GM23338 (cell line): ENCODE measurements around the gene HAL. TPM values are rescaled to one million over a fixed set of nuclear protein-coding genes. Genes with fewer than 3 reads are reported as not detected.

Experiments
- ATAC-seq: fragments of 200-7000 bp; cut with Tn5 transposase; 3 replicates; pipeline ENCODE4 v1.9.1; 2020
- DNase-seq: peaks from one replicate; pipeline ENCODE4 v3.0.0-alpha.2; 2015; ENCODE audit warnings: low spot score
- H2AFZ ChIP-seq: fragments of 200-600 bp; sonication (generic); 2 replicates; pipeline ENCODE4 v1.8.0; 2016; ENCODE audit warnings: antibody characterized with exemption, mild to moderate bottlenecking, moderate library complexity
- H3F3A ChIP-seq: fragments of 200-600 bp; sonication (generic); replicated peaks from 2 replicates; pipeline ENCODE4 v1.8.0; 2017; ENCODE audit warnings: antibody characterized with exemption, mixed run types, low read depth
- H3K27ac ChIP-seq: fragments of 200-600 bp; sonication (generic); 2 replicates; pipeline ENCODE4 v1.6.1; 2016; ENCODE audit warnings: low read depth
- H3K27me3 ChIP-seq: fragments of 200-600 bp; sonication (generic); 2 replicates; pipeline ENCODE4 v1.8.0; 2016; ENCODE audit warnings: mild to moderate bottlenecking, mixed run types, moderate library complexity; ENCODE audit not compliant: insufficient read depth
- H3K36me3 ChIP-seq: fragments of 200-600 bp; sonication (generic); 2 replicates; pipeline ENCODE4 v1.8.0; 2016; ENCODE audit warnings: mild to moderate bottlenecking; ENCODE audit not compliant: insufficient read depth
- H3K4me1 ChIP-seq: fragments of 200-600 bp; sonication (generic); 2 replicates; pipeline ENCODE4 v1.8.0; 2016; ENCODE audit warnings: mild to moderate bottlenecking, moderate library complexity; ENCODE audit not compliant: insufficient read depth
- H3K4me2 ChIP-seq: fragments of 200-600 bp; sonication (generic); 2 replicates; pipeline ENCODE4 v1.7.1; 2017; ENCODE audit warnings: mixed run types
- H3K4me3 ChIP-seq: fragments of 200-600 bp; sonication (generic); 2 replicates; pipeline ENCODE4 v1.6.1; 2016; ENCODE audit warnings: mixed run types
- H3K79me2 ChIP-seq: fragments of 200-600 bp; sonication (generic); replicated peaks from 2 replicates; pipeline ENCODE4 v1.8.0; 2017; ENCODE audit warnings: mild to moderate bottlenecking; ENCODE audit not compliant: insufficient read depth
- H3K9me2 ChIP-seq: fragments of 200-600 bp; sonication (generic); 2 replicates; pipeline ENCODE4 v1.8.0; 2017; ENCODE audit not compliant: insufficient read depth
- H4K20me1 ChIP-seq: fragments of 200-600 bp; sonication (generic); replicated peaks from 2 replicates; pipeline ENCODE4 v1.8.0; 2017; ENCODE audit warnings: mild to moderate bottlenecking; ENCODE audit not compliant: insufficient read depth
- H3K27ac Mint-ChIP-seq: 2 replicates; pipeline ENCODE4 v1.8.0; 2020; ENCODE audit warnings: inconsistent platforms, mild to moderate bottlenecking, moderate library complexity, mixed read lengths
- H3K27me3 Mint-ChIP-seq: 3 replicates; pipeline ENCODE4 v1.8.0; 2022; ENCODE audit warnings: low read depth, mild to moderate bottlenecking, moderate library complexity, mixed read lengths, inconsistent platforms; ENCODE audit not compliant: insufficient read depth, poor library complexity
- H3K36me3 Mint-ChIP-seq: 3 replicates; pipeline ENCODE4 v1.8.0; 2021; ENCODE audit warnings: low read depth, mild to moderate bottlenecking, inconsistent platforms, moderate library complexity, mixed read lengths
- H3K4me1 Mint-ChIP-seq: 3 replicates; pipeline ENCODE4 v1.8.0; 2020; ENCODE audit warnings: mild to moderate bottlenecking, inconsistent platforms, mixed read lengths
- H3K4me3 Mint-ChIP-seq: 3 replicates; pipeline ENCODE4 v1.8.0; 2021; ENCODE audit warnings: moderate library complexity, mild to moderate bottlenecking, inconsistent platforms, mixed read lengths
- H3K9me3 Mint-ChIP-seq: 3 replicates; pipeline ENCODE4 v1.8.0; 2020; ENCODE audit warnings: moderate library complexity, mild to moderate bottlenecking, inconsistent platforms, mixed read lengths
- CREB1 ChIP-seq: fragments of 250-450 bp; sonication (Bioruptor Pico); IDR thresholded peaks from 2 replicates; pipeline ENCODE4 v1.5.0; 2020; ENCODE audit warnings: low read depth, mild to moderate bottlenecking, moderate library complexity
- CTCF ChIP-seq, 2 experiments: fragments of 200-600 bp in 1 of 2; sonication (generic) in 1 of 2; conservative IDR thresholded peaks; 2 replicates each; pipeline versions ENCODE4 v1.5.1 to v1.6.1; 2016 to 2017; ENCODE audit warnings: antibody characterized with exemption in 2 of 2, low read depth in 2 of 2, mild to moderate bottlenecking in 2 of 2, moderate library complexity in 1 of 2
- ETS1 ChIP-seq: IDR thresholded peaks from 2 replicates; pipeline ENCODE4 v1.6.1; 2016; ENCODE audit warnings: antibody characterized with exemption
- EZH2 ChIP-seq: fragments of 200-600 bp; sonication (generic); IDR thresholded peaks from one replicate; pipeline ENCODE4 v1.8.0; 2017; ENCODE audit warnings: antibody characterized with exemption, mild to moderate bottlenecking, low read depth; ENCODE audit not compliant: unreplicated experiment
- JUNB ChIP-seq: IDR thresholded peaks from one replicate; pipeline ENCODE4 v1.6.1; 2016; ENCODE audit warnings: antibody characterized with exemption; ENCODE audit not compliant: unreplicated experiment
- NANOG ChIP-seq: IDR thresholded peaks from 2 replicates; pipeline ENCODE4 v1.6.1; 2016; ENCODE audit warnings: antibody characterized with exemption, borderline replicate concordance
- REST ChIP-seq: IDR thresholded peaks from one replicate; pipeline ENCODE4 v1.6.1; 2018; ENCODE audit warnings: antibody characterized with exemption; ENCODE audit not compliant: unreplicated experiment
- STAT1 ChIP-seq: IDR thresholded peaks from one replicate; pipeline ENCODE4 v1.6.1; 2016; ENCODE audit warnings: antibody characterized with exemption; ENCODE audit not compliant: unreplicated experiment
- polyA plus RNA-seq: library from polyadenylated mRNA; unstranded; fragments of >200 nt; fragmentation: Nextera tagmentation; extraction: Ambion mirVana; gene quantifications from 2 replicates; pipeline ENCODE4 v1.2.1, GENCODE V29; 2016
- total RNA-seq: library from RNA; depleted of rRNA; stranded (reverse); fragments of >200 nt; shearing (Covaris generic); gene quantifications from 2 replicates; pipeline ENCODE4 v1.2.3, GENCODE V29; 2014
- TF ChIP-seq, protein P1 (sequence below): fragments of 250-450 bp; sonication (Bioruptor Pico); IDR thresholded peaks from 2 replicates; pipeline ENCODE4 v1.5.0; 2020; ENCODE audit warnings: mild to moderate bottlenecking, moderate library complexity

HAL gene
- total and polyA plus RNA-seq, 2 experiments from 2014 or later = 0.17 to 0.24 TPM

- TF ChIP-seq ETS1 = no peak
- TF ChIP-seq CTCF (conservative IDR thresholded peaks at IDR 0.05; ENCODE audit: low read depth in 2 of 2) = no peak
- no peak for TF ChIP-seq STAT1
- no peak for TF ChIP-seq EZH2
- no peak for TF ChIP-seq REST
- TF ChIP-seq NANOG = no peak
- no peak for TF ChIP-seq JUNB
- TF ChIP-seq CREB1 (CRISPR knock-in tag) = no peak
These were observed 1.1 kb upstream of the HAL start (continued) for GRCh38 chr12:95997276-95997675.

- Histone ChIP-seq H3K4me2 (no peak overlapping the region), H4K20me1 (peaks cover 3% of the 10 kb centered on the region; the same call in 1 of the 2 replicates), H3K4me1 (peaks cover 3% of the 10 kb centered on the region), H3F3A (no peaks in the 10 kb centered on the region), H2AFZ (no peak overlapping the region), H3K27ac (no peak overlapping the region), H3K79me2 (no peaks in the 10 kb centered on the region), H3K4me3 (no peak overlapping the region), H3K9me2 (no peaks in the 10 kb centered on the region), H3K27me3 (no peaks in the 10 kb centered on the region), H3K36me3 (no peaks in the 10 kb centered on the region)
- peaks cover 3% of the 10 kb centered on the region for H3K27me3 Mint-ChIP-seq
- H3K9me3 Mint-ChIP-seq = no peaks in the 10 kb centered on the region
- H3K27ac Mint-ChIP-seq = no peak overlapping the region
- ATAC-seq = no peak
- no peaks in the 10 kb centered on the region; the same call in 2 of the 3 replicates for H3K36me3 Mint-ChIP-seq
- peaks cover 11% of the 10 kb centered on the region for H3K4me1 Mint-ChIP-seq
- DNase-seq = no peak
- no peak overlapping the region for H3K4me3 Mint-ChIP-seq
- no peak for TF ChIP-seq JUNB
- TF ChIP-seq, protein P1, sequence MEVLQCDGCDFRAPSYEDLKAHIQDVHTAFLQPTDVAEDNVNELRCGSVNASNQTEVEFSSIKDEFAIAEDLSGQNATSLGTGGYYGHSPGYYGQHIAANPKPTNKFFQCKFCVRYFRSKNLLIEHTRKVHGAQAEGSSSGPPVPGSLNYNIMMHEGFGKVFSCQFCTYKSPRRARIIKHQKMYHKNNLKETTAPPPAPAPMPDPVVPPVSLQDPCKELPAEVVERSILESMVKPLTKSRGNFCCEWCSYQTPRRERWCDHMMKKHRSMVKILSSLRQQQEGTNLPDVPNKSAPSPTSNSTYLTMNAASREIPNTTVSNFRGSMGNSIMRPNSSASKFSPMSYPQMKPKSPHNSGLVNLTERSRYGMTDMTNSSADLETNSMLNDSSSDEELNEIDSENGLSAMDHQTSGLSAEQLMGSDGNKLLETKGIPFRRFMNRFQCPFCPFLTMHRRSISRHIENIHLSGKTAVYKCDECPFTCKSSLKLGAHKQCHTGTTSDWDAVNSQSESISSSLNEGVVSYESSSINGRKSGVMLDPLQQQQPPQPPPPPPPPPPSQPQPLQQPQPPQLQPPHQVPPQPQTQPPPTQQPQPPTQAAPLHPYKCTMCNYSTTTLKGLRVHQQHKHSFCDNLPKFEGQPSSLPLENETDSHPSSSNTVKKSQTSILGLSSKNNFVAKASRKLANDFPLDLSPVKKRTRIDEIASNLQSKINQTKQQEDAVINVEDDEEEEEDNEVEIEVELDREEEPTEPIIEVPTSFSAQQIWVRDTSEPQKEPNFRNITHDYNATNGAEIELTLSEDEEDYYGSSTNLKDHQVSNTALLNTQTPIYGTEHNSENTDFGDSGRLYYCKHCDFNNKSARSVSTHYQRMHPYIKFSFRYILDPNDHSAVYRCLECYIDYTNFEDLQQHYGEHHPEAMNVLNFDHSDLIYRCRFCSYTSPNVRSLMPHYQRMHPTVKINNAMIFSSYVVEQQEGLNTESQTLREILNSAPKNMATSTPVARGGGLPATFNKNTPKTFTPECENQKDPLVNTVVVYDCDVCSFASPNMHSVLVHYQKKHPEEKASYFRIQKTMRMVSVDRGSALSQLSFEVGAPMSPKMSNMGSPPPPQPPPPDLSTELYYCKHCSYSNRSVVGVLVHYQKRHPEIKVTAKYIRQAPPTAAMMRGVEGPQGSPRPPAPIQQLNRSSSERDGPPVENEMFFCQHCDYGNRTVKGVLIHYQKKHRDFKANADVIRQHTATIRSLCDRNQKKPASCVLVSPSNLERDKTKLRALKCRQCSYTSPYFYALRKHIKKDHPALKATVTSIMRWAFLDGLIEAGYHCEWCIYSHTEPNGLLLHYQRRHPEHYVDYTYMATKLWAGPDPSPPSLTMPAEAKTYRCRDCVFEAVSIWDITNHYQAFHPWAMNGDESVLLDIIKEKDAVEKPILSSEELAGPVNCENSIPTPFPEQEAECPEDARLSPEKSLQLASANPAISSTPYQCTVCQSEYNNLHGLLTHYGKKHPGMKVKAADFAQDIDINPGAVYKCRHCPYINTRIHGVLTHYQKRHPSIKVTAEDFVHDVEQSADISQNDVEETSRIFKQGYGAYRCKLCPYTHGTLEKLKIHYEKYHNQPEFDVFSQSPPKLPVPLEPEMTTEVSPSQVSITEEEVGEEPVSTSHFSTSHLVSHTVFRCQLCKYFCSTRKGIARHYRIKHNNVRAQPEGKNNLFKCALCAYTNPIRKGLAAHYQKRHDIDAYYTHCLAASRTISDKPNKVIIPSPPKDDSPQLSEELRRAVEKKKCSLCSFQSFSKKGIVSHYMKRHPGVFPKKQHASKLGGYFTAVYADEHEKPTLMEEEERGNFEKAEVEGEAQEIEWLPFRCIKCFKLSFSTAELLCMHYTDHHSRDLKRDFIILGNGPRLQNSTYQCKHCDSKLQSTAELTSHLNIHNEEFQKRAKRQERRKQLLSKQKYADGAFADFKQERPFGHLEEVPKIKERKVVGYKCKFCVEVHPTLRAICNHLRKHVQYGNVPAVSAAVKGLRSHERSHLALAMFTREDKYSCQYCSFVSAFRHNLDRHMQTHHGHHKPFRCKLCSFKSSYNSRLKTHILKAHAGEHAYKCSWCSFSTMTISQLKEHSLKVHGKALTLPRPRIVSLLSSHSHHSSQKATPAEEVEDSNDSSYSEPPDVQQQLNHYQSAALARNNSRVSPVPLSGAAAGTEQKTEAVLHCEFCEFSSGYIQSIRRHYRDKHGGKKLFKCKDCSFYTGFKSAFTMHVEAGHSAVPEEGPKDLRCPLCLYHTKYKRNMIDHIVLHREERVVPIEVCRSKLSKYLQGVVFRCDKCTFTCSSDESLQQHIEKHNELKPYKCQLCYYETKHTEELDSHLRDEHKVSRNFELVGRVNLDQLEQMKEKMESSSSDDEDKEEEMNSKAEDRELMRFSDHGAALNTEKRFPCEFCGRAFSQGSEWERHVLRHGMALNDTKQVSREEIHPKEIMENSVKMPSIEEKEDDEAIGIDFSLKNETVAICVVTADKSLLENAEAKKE = no peak
These were observed 709 bp downstream of the HAL start for GRCh38 chr12:95995238-95996031.
